Measurements from ENCODE around the gene SLC22A14.
"Not testable (repeated sequence)": the region's sequence is repeated elsewhere in the genome, so short reads cannot be mapped to it uniquely, and the experiment has no call there.

SLC22A14 gene

GRCh38 chr3:38314764-38315487 lies 32.8 kb downstream of the SLC22A14 start:
- no peak for FAIRE-seq

- FAIRE-seq, result no peak
These were observed 33.6 kb downstream of the SLC22A14 start for GRCh38 chr3:38315488-38316230.

GRCh38 chr3:38316356-38317191 lies 34.5 kb downstream of the SLC22A14 start:
- no peak for FAIRE-seq

GRCh38 chr3:38317192-38317759 lies 35.2 kb downstream of the SLC22A14 start:
- FAIRE-seq, result no peak

- FAIRE-seq, result no peak
These were observed 36.9 kb downstream of the SLC22A14 start for GRCh38 chr3:38318766-38319671.

- not testable (repeated sequence) for FAIRE-seq
These were observed 38.5 kb downstream of the SLC22A14 start for GRCh38 chr3:38320638-38321037.

GRCh38 chr3:38323060-38323459 lies 41.0 kb downstream of the SLC22A14 start:
- FAIRE-seq, result no peak

GRCh38 chr3:38325256-38325655 lies 43.2 kb downstream of the SLC22A14 start:
- no peak for FAIRE-seq

GRCh38 chr3:38327335-38328009 lies 45.4 kb downstream of the SLC22A14 start:
- no peak for FAIRE-seq

GRCh38 chr3:38331257-38332022 lies 49.3 kb downstream of the SLC22A14 start:
- no peak for FAIRE-seq

GRCh38 chr3:38332201-38332600 lies 50.1 kb downstream of the SLC22A14 start:
- no peak for FAIRE-seq

GRCh38 chr3:38334142-38335055 lies 52.3 kb downstream of the SLC22A14 start:
- no peak for FAIRE-seq

GRCh38 chr3:38335263-38335662 lies 53.2 kb downstream of the SLC22A14 start:
- no peak for FAIRE-seq

GRCh38 chr3:38337703-38338102 lies 55.6 kb downstream of the SLC22A14 start:
- FAIRE-seq, result no peak

- no peak for FAIRE-seq
These were observed 61.9 kb downstream of the SLC22A14 start for GRCh38 chr3:38343797-38344594.

GRCh38 chr3:38345879-38346586 lies 63.9 kb downstream of the SLC22A14 start:
- FAIRE-seq, result no peak

- no peak for FAIRE-seq
These were observed 64.7 kb downstream of the SLC22A14 start, which contains the start of gene XYLB for GRCh38 chr3:38346587-38347410. Gene XYLB (plus strand): TSS chr3:38346785. CDS start chr3:38346869, 84 bp downstream.
